Stimulated activated CD4-positive, alpha-beta T cell treated with anti-CD3 and anti-CD28 coated beads, TNF-alpha, amount 100 ng/mL, for 24 hours (primary cell): ENCODE results near the gene GIPC3.
"Not testable (repeated sequence)": the region's sequence is repeated elsewhere in the genome, so short reads cannot be mapped to it uniquely, and the experiment has no call there.

Source experiments
- DNase-seq, 3 experiments: peaks; one replicate each; pipeline ENCODE4 v3.0.0-alpha.2; 2020; ENCODE audit warnings: low read depth in 3 of 3

Gene GIPC3

GRCh38 chr19:3576696-3577443 is 8.4 kb upstream of the GIPC3 start:
- no peak for DNase-seq

DNA sequence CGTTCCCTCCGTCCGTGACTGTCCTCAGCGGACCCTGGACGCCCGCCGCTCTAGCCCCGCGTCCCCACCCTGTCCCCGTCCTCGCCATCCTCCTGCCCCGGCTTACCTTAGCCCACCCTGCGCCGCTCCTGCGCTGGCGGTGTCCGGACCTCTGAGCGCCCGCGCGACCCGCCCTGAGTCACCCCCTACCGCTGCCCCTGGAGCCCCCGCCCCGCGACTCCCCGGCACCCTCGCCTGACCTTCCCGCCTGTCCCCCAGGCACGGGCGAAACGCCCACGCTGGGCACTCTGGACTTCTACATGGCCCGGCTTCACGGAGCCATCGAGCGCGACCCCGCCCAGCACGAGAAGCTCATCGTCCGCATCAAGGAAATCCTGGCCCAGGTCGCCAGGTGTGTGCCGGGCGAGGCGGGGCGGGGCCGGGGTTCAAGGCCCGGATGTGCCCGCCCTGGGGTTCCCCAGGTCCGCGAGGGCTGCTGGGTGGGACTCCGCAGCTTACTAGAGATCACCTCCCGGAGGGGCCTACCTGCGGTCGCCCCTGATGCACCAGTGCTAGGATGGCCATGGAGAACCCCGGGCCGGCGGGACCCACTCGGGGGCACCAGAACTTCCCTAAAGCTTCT is 7.4 kb upstream of the GIPC3 start:
- DNase-seq = no peak

DNA sequence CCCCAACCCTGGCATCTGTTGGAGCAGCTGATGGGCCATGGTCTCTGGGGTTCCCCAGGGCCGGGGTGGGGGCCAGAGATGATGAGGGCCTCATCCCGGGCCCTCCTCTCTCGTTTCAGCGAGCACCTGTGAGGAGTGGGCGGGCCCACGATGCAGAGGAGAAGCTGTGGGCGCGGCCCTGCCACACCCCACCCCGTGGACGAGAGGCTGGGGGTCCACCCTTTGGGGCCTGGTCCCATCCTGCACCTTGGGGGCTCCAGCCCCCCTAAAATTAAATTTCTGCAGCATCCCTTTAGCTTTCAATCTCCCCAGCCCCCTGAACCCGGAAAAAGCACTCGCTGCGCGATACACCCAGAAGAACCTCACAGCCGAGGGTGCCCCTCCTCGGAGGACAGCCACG is 6.9 kb upstream of the GIPC3 start:
- no peak for DNase-seq

DNA sequence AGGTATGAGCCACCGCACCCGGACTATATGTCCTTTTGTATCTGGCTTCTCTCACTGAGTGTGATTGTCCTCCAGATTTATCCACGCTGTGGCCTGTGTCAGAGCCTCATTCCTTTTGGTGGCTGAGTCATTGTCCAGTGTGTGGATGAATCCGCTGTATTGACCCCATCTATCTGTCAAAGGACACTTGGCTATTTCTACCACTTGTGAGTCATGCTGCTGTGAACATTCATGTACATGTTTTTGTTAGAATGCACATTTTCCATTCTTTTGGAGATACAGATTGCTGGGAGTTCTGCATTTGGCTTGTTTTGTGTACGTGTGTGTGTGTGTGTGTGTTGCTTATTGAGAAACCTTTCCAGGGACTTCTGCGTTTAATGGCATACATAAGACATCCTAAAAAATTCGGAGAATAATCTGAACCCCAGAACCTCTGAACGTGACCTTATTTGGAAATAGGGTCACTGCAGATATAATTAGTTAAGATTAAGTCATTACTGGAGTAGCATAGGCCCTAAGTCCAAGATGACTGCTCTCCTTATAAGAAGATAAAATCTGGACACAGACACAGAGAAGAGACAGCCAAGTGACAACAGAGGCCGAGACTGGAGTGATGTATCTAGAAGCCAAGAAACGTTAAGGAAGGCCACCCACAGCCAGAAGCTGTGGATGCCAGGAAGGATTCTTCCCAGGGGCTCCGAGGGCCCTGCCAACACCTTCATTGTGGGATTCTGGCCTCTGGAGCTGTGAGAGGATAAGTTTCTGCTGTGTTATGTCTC is 4.9 kb upstream of the GIPC3 start:
- DNase-seq = no peak

DNA sequence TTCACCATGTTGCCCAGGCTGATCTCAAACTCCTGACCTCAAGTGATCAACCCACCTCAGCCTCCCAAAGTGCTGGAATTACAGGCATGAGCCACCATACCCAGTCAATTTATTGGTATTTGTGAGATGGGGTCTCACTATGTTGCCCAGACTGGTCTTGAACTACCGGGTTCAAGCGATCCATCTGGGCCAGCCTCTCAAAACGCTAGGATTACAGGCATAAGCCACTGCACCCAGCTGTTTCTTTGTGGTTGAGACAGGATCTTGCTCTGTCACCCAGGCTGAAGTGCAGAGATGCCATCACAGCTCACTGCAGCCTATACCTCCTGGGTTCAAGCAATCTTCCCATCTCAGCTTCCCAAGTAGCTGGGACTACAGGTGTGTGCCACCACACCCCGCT is 3.5 kb upstream of the GIPC3 start:
- not testable (repeated sequence) for DNase-seq

DNA sequence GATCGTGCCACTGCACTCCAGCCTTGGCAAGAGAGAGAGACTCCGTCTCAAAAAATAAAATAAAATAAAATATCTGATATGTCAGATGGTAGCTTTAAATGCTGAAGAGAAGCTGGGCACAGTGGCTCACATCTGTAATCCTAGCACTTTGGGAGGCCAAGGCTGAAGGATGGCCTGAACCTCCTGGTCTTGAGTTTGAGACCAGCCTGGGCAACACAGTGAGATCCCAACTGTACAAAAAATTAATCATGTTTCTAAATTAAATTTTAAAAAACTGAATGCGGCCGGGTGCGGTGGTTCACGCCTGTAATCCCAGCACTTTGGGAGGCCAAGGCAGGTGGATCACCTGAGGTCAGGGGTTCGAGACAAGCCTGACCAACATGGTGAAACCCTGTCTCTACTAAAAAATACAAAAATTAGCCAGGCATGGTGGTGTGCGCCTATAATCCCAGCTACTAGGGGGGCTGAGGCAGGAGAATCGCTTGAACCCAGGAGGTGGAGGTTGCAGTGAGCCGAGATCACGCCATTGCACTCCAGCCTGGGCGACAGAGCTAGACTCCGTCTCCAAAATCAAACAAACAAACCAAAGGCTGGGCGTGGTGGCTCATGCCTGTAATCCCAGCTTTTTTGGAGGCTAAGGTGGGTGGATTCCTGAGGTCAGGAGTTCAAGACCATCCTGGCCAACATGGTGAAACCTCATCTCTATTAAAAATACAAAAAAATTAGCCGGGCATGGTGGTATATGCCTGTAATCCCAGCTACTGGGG is 1.1 kb upstream of the GIPC3 start:
- DNase-seq = not testable (repeated sequence)

DNA sequence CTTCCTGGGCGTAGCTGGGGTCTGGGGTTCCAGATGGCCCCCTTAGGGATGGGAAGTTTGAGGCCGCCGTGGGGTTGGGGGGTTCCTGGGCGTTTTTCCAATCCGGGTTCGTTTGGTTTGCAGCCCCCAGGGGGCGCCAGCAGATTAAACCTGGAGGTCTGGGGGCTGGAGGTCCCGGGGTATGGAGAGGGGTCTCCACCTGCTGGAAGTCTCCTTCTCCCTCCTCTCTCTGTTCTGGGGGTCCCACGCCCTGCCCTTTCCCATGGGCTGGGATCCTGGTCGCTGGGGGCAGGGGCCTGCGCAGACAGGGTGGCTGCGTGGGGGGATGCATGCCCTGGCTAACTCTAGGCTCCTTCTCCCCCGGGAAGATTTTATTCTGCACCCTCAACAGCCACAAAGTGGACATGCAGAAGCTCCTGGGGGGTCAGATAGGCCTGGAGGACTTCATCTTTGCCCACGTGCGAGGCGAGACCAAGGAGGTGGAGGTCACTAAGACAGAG is 899 bp downstream of the GIPC3 start:
- no peak for DNase-seq

DNA sequence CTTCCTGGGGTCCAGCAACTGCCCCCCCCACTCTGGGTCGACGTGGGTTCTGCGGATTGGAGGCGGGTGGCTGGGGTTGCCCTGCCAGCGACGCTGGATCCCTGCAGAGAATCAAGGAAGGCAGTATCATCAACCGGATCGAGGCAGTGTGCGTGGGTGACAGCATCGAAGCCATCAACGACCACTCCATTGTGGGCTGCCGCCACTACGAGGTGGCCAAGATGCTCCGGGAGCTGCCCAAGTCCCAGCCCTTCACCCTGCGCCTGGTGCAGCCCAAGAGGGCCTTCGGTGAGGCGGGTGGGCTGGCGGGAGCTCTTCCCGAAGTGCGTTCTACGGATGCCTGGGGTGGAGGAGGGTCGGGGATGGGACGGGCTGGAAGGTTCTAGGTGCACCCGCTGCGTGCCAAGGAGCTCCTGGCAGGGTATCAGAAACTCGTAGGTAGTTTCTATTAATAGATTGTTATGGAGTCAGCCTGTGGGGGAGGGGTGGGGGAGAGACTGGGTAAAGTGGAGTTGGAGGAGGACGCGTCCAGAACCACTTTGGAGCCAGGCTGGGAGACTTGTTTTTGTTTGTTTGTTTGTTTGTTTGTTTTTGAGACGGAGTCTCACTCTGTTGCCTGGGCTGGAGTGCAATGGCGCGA is 1.5 kb downstream of the GIPC3 start:
- no peak for DNase-seq

DNA sequence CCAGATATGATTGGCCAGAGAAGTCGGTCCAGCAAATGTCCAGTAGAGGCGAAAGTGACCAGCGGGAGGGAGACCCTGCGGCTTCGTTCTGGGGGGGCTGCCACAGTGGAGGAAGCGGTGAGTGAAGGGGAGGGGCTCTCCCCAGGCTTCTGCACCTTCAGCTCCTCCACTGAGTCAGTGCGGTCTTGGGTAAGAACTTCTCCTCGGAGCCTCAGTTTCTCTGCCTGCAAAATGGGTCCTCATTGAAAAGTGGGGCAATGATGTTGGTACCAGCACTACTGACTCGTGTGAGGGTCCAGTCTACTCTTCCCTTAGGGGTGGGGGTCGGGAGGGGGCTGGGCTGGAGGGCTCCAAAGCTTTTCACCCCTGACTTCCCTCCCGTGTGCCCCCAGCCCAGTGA is 4.2 kb downstream of the GIPC3 start:
- no peak for DNase-seq

GRCh38 chr19:3589949-3590348 is 4.7 kb downstream of the GIPC3 start:
- DNase-seq = no peak

- DNase-seq = no peak
These were observed 5.8 kb downstream of the GIPC3 start for GRCh38 chr19:3590991-3591659.

- no peak for DNase-seq
These were observed 6.8 kb downstream of the GIPC3 start for GRCh38 chr19:3591876-3592613.

- no peak for DNase-seq
These were observed 7.9 kb downstream of the GIPC3 start for GRCh38 chr19:3593156-3593555.

GRCh38 chr19:3595521-3596061 is 10.3 kb downstream of the GIPC3 start:
- no peak for DNase-seq

DNA sequence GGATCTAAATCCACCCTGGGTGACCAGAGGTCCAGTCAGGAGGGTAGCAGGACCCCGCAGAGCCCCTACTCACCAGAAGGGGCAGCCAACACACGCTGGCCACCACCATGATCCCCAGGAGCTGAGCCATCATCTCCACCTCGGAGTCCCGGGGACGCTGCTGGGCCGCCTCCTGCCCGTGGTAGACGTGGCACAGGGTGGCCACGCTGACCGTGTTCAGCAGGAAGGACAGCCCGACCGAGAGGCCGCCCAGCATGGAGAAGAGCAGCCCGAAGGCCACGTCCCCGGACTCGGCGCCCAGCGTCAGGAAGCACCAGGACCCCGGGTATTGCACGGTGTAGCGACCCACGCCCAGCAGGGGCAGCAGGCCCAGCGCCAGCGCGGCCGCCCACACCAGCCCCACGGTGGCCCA is 14.5 kb downstream of the GIPC3 start:
- no peak for DNase-seq

GRCh38 chr19:3601021-3601420 is 15.7 kb downstream of the GIPC3 start:
- DNase-seq = no peak

DNA sequence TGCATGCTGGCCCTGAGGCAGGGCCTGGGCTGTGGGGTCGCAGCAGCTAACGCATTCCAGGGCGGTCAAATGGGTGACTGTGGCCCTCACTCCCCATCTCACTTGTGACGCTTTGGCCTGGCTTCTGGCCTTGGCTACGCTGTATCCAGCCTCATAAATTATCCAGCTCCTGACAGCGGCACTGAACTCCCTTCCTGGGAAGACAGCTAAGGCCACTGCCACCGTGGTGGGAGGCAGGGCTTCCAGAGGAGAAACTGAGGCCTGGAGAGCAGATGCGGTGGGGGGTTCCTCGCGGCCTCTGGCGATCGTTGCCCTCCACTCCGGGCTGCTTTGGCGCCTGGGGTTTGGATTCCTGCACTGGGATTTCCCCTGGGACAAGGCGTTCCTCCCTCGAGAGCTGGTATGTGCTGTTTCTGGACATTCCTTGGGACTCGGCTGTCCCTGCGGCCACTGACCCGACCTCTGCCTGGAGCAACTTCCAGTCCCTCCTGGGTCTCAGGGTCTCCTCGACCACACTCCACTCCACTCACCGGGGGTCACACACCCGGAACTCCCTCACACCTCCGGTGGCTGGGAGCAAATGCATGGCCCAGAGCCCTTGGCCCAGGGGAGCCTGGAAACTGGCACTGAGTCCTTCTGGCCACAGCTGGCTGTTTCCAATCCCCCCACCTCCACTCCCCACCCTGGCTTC is 18.0 kb downstream of the GIPC3 start:
- no peak for DNase-seq

GRCh38 chr19:3604227-3604986 is 19.1 kb downstream of the GIPC3 start:
- no peak for DNase-seq

GRCh38 chr19:3604987-3605343 is 19.7 kb downstream of the GIPC3 start:
- no peak for DNase-seq
